Measurements from ENCODE around the gene CHAF1B.

DNA sequence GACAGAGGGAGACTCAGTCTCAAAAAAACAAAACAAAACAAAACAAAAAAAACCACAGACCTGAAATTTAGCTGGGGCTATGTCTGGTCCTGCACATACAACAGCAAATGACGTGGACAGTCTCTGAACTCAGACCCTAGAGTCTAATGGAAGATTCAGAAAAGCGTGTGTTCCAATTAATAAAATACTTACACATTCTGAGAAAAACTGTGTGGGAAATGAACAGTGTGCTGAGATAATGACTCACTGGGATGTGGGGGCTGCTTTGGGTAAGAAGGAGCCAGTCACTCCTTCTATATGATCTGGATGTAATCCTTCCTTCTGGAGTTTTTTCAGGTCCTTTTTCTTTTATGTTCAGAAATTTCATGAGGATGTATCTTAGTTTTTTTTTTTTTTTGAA is 65.3 kb downstream of the CHAF1B start:
- no peak for TF ChIP-seq CHD2 (IDR thresholded peaks at IDR 0.05; ENCODE audit: low read length)
- TF ChIP-seq SP1 (IDR thresholded peaks at IDR 0.05; ENCODE audit: low read depth, low read length): no peak
- no peak for TF ChIP-seq TEAD4 (IDR thresholded peaks at IDR 0.05; ENCODE audit: low read depth, low read length)
- no peak for TF ChIP-seq TAF1 (IDR thresholded peaks at IDR 0.05; ENCODE audit: low read depth, low read length)
- no peak for TF ChIP-seq RFX5 (IDR thresholded peaks at IDR 0.05; ENCODE audit: borderline replicate concordance, low read depth, low read length)
- TF ChIP-seq, protein P1, sequence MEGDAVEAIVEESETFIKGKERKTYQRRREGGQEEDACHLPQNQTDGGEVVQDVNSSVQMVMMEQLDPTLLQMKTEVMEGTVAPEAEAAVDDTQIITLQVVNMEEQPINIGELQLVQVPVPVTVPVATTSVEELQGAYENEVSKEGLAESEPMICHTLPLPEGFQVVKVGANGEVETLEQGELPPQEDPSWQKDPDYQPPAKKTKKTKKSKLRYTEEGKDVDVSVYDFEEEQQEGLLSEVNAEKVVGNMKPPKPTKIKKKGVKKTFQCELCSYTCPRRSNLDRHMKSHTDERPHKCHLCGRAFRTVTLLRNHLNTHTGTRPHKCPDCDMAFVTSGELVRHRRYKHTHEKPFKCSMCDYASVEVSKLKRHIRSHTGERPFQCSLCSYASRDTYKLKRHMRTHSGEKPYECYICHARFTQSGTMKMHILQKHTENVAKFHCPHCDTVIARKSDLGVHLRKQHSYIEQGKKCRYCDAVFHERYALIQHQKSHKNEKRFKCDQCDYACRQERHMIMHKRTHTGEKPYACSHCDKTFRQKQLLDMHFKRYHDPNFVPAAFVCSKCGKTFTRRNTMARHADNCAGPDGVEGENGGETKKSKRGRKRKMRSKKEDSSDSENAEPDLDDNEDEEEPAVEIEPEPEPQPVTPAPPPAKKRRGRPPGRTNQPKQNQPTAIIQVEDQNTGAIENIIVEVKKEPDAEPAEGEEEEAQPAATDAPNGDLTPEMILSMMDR (IDR thresholded peaks at IDR 0.05; ENCODE audit: control extremely low read depth in 1 of 3, insufficient read depth in 1 of 3, low read depth in 1 of 3, low read length in 3 of 3): no peak

Measured in H1 (cell line).